Measurements from ENCODE around the gene NEU4.
"Not testable (repeated sequence)": the region's sequence is repeated elsewhere in the genome, so short reads cannot be mapped to it uniquely, and the experiment has no call there.

NEU4 gene

GRCh38 chr2:241812730-241813643, 4.0 kb downstream of the NEU4 start:
- peak in 33 of 56 donors; percentile 20 to 76 (median 49) for DNase-seq

GRCh38 chr2:241813644-241814392, 4.8 kb downstream of the NEU4 start:
- DNase-seq = no peak

GRCh38 chr2:241814393-241814642, 5.3 kb downstream of the NEU4 start:
- DNase-seq = no peak

- DNase-seq = no peak
Measured at GRCh38 chr2:241814643-241815476, 5.9 kb downstream of the NEU4 start.

GRCh38 chr2:241815477-241816430, 6.8 kb downstream of the NEU4 start:
- DNase-seq = no peak

- DNase-seq = no peak
Measured at GRCh38 chr2:241816431-241817121, 7.6 kb downstream of the NEU4 start.

- no peak for DNase-seq
Measured at GRCh38 chr2:241817126-241817820, 8.3 kb downstream of the NEU4 start.

- DNase-seq = not testable (repeated sequence)
Measured at GRCh38 chr2:241817821-241818215, 8.8 kb downstream of the NEU4 start.

GRCh38 chr2:241818229-241818942, 9.4 kb downstream of the NEU4 start:
- no peak for DNase-seq

GRCh38 chr2:241818943-241819270, 9.9 kb downstream of the NEU4 start:
- DNase-seq = no peak

- not testable (repeated sequence) for DNase-seq
Measured at GRCh38 chr2:241819947-241820624, 11.1 kb downstream of the NEU4 start.

- DNase-seq = no peak
Measured at GRCh38 chr2:241820625-241821384, 11.8 kb downstream of the NEU4 start.

- DNase-seq = no peak
Measured at GRCh38 chr2:241821460-241822263, 12.7 kb downstream of the NEU4 start.

- DNase-seq = no peak
Measured at GRCh38 chr2:241822264-241822623, 13.3 kb downstream of the NEU4 start.

GRCh38 chr2:241823531-241824437, 14.8 kb downstream of the NEU4 start:
- not testable (repeated sequence) for DNase-seq

GRCh38 chr2:241827394-241827793, 18.4 kb downstream of the NEU4 start:
- no peak for DNase-seq
